K562 (cell line): Measurements from ENCODE around the gene C7. TPM values are rescaled to one million over a fixed set of nuclear protein-coding genes. Genes with fewer than 3 reads are reported as not detected.

ENCODE experiments used
- ATAC-seq: fragments of 200-7000 bp; cut with Tn5 transposase; 3 replicates; pipeline ENCODE4 v1.9.1; 2020; ENCODE audit warnings: moderate library complexity
- BruUV-seq: library from RNA; stranded (reverse); fragments of 400-500 nt; replicated peaks from 2 replicates; lab custom pipeline; 2021; lab: Mats Ljungman, UMichigan
- CTCF ChIA-PET: fragments of 300-600 bp; formaldehyde crosslinking; extraction: SDS; loops from one replicate; lab custom pipeline; 2021; ENCODE audit warnings: low intra/inter-chr PET ratio; lab: Yijun Ruan, JAX
- POLR2A ChIA-PET: fragments of 300-600, 350-650 bp; sonication (Branson Sonifier 250); formaldehyde crosslinking; extraction: SDS; loops from one replicate; lab custom pipeline; 2021; ENCODE audit warnings: antibody characterized with exemption, inconsistent platforms; lab: Yijun Ruan, JAX
- DNase-seq, 4 experiments: peaks; one replicate each; pipeline versions ENCODE4 v3.0.0 to v3.0.0-alpha.2; 2011 to 2018; ENCODE audit warnings: low spot score in 3 of 4, mixed read lengths in 3 of 4; ENCODE audit errors: extremely low read depth in 1 of 4
- FAIRE-seq: peaks from 2 replicates; lab custom pipeline; 2011; peaks lifted over from hg19 to GRCh38; lab: Jason Lieb, UNC
- H2AFZ ChIP-seq: 2 replicates; pipeline ENCODE4 v1.6.0; 2011; ENCODE audit warnings: low read depth, low read length, control low read depth, inconsistent platforms
- H3K27ac ChIP-seq: fragments of 200-600 bp; 3 replicates; pipeline ENCODE4 v1.8.0; 2011; ENCODE audit warnings: low read depth, mild to moderate bottlenecking, control low read depth, inconsistent platforms, low read length, moderate library complexity, mixed read lengths; ENCODE audit errors: extremely low read depth
- H3K27me3 ChIP-seq, 2 experiments: fragments of 300-600 bp in 1 of 2; 2 replicates in 1 of 2; 3 replicates in 1 of 2; pipeline versions ENCODE4 v1.6.0 to v1.8.0; 2011; ENCODE audit warnings: inconsistent platforms in 2 of 2, low read length in 2 of 2, mild to moderate bottlenecking in 1 of 2, mixed read lengths in 1 of 2, moderate library complexity in 1 of 2; ENCODE audit not compliant: control insufficient read depth in 2 of 2, insufficient read depth in 2 of 2
- H3K36me3 ChIP-seq: fragments of 300-600 bp; 3 replicates; pipeline ENCODE4 v1.8.0; 2011; ENCODE audit warnings: mild to moderate bottlenecking, low read length, inconsistent platforms; ENCODE audit not compliant: control insufficient read depth, insufficient read depth
- H3K4me1 ChIP-seq, 2 experiments: fragments of 200-600 bp in 1 of 2; replicated peaks in 1 of 2; 2 replicates in 1 of 2; 3 replicates in 1 of 2; pipeline versions ENCODE4 v1.5.1 to v1.8.0; 2011; ENCODE audit warnings: inconsistent platforms in 2 of 2, low read length in 2 of 2, mild to moderate bottlenecking in 1 of 2, mixed read lengths in 1 of 2, moderate library complexity in 1 of 2; ENCODE audit not compliant: control insufficient read depth in 2 of 2, insufficient read depth in 2 of 2
- H3K4me2 ChIP-seq: 2 replicates; pipeline ENCODE4 v1.6.1; 2011; ENCODE audit warnings: low read length, control low read depth, inconsistent platforms, mixed read lengths; ENCODE audit not compliant: insufficient read depth
- H3K4me3 ChIP-seq: fragments of 200-600 bp; sonication (generic), shearing (Covaris generic); 2 replicates; pipeline ENCODE4 v1.5.1; 2016; ENCODE audit warnings: control low read depth, inconsistent platforms
- H3K79me2 ChIP-seq: fragments of 200-600 bp; 3 replicates; pipeline ENCODE4 v1.8.0; 2011; ENCODE audit warnings: low read length, inconsistent platforms; ENCODE audit not compliant: control insufficient read depth, insufficient read depth
- H3K9ac ChIP-seq, 2 experiments: 2 replicates each; pipeline versions ENCODE4 v1.6.0 to v1.6.1; 2011; ENCODE audit warnings: low read depth in 2 of 2, low read length in 2 of 2, control low read depth in 1 of 2, inconsistent platforms in 1 of 2, mild to moderate bottlenecking in 1 of 2, mixed read lengths in 1 of 2; ENCODE audit not compliant: insufficient read depth in 1 of 2
- H3K9me1 ChIP-seq: one replicate; pipeline ENCODE4 v1.6.0; 2011; ENCODE audit warnings: inconsistent platforms, mild to moderate bottlenecking, low read length, moderate library complexity; ENCODE audit not compliant: control insufficient read depth, insufficient read depth
- H3K9me3 ChIP-seq: replicated peaks from 2 replicates; pipeline ENCODE4 v1.5.1; 2011; ENCODE audit warnings: low read depth, low read length, inconsistent platforms; ENCODE audit not compliant: control insufficient read depth, insufficient read depth
- H4K20me1 ChIP-seq: replicated peaks from 2 replicates; pipeline ENCODE4 v1.6.1; 2011; ENCODE audit warnings: low read length, inconsistent platforms, mixed read lengths; ENCODE audit not compliant: control insufficient read depth, insufficient read depth
- KLF6 ChIP-seq: fragments of 250-450 bp; sonication (Bioruptor Pico); IDR thresholded peaks from 2 replicates; pipeline ENCODE4 v1.4.0; 2020; ENCODE audit warnings: mild to moderate bottlenecking, moderate library complexity, borderline replicate concordance
- RAD51 ChIP-seq: fragments of 450-650 bp; IDR thresholded peaks from 2 replicates; pipeline ENCODE4 v1.7.1; 2016; ENCODE audit warnings: low read depth, mild to moderate bottlenecking, borderline replicate concordance
- RBM14 ChIP-seq: fragments of 200-400 bp; formaldehyde crosslinking; IDR thresholded peaks from 2 replicates; pipeline ENCODE4 v1.6.1; 2018; ENCODE audit warnings: low read depth, mild to moderate bottlenecking, low read length, moderate library complexity, borderline replicate concordance; ENCODE audit not compliant: insufficient read depth
- SMARCB1 ChIP-seq: IDR thresholded peaks from 2 replicates; pipeline ENCODE4 v1.6.1; 2011; ENCODE audit warnings: improper control_type of control experiment, low read depth; ENCODE audit not compliant: insufficient read length
- ZNF174 ChIP-seq: fragments of 250-450 bp; sonication (Bioruptor Pico); IDR thresholded peaks from 2 replicates; pipeline ENCODE4 v1.4.0; 2020; ENCODE audit warnings: mild to moderate bottlenecking
- ZNF24 ChIP-seq: fragments of 450-650 bp; IDR thresholded peaks from 2 replicates; pipeline ENCODE4 v1.6.1; 2016
- ZNF316 ChIP-seq: fragments of 450-650 bp; IDR thresholded peaks from 2 replicates; pipeline ENCODE4 v1.6.1; 2016
- WGBS: fragments of 100-300 bp; shearing (Covaris generic); methylation state at CpG from one replicate; pipeline ENCODE4 v1.1.6; 2016; ENCODE audit warnings: low coverage, mixed read lengths; ENCODE audit not compliant: insufficient coverage; ENCODE audit errors: missing lambda C conversion rate; 5-methylcytosine and 5-hydroxymethylcytosine counted together
- in situ Hi-C: fragments of 300-500 bp; cut with MboI; formaldehyde crosslinking; loops from 4 replicates; pipeline ENCODE4 v1.15.0; 2018; ENCODE audit warnings: inconsistent platforms, mixed read lengths
- intact Hi-C: fragments of 100-400 bp; cut with micrococcal nuclease; formaldehyde crosslinking; loops from 2 replicates; pipeline ENCODE4 v1.14.2; 2022
- polyA plus RNA-seq, 8 experiments: library from polyadenylated mRNA; depleted of rRNA in 4 of 8; stranded (reverse) in 5 of 8; unstranded in 3 of 8; fragments of >200 nt; fragmentation: Nextera tagmentation in 2 of 8; fragmentation: Illumina TruSeq in 1 of 8; extraction: Ambion mirVana in 2 of 8; extraction: Trizol in 1 of 8; gene quantifications; 2 replicates each; pipeline versions ENCODE4 v1.2.1 to v1.2.3, GENCODE V29; 2011 to 2014; ENCODE audit warnings: inconsistent platforms in 1 of 8, missing spikeins in 1 of 8
- total RNA-seq, 7 experiments: library from RNA; depleted of rRNA in 6 of 7; stranded (reverse); fragments of >200 nt in 6 of 7; fragmentation: Illumina TruSeq in 2 of 7; extraction: Trizol in 2 of 7; gene quantifications; 2 replicates each; pipeline versions ENCODE4 v1.2.1 to v1.2.3, GENCODE V29; 2011 to 2021; ENCODE audit warnings: low replicate concordance in 1 of 7
- TF ChIP-seq, protein P1 (sequence below): fragments of 250-450 bp; sonication (Bioruptor Pico); IDR thresholded peaks from 2 replicates; pipeline ENCODE4 v1.4.0; 2020; ENCODE audit warnings: borderline replicate concordance
- TF ChIP-seq, protein P2 (sequence below): fragments of 250-450 bp; sonication (Bioruptor Pico); IDR thresholded peaks from 2 replicates; pipeline ENCODE4 v1.9.0; 2021; ENCODE audit warnings: mild to moderate bottlenecking

C7 gene
- total and polyA plus RNA-seq, 9 of the 15 experiments (the other 6 are each of a cell fraction or from before 2014, with no cell fraction given) = 0.82 TPM; not detected in 8

GRCh38 chr5:41010572-41010971 lies 101.3 kb downstream of the C7 start:
- Histone ChIP-seq H3K9me3 (no peaks in the 10 kb centered on the region), H3K27me3 (no peaks in the 10 kb centered on the region), H3K4me2 (no peak overlapping the region), H3K4me1 (no peaks in the 10 kb centered on the region), H4K20me1 (no peaks in the 10 kb centered on the region), H3K4me3 (no peak overlapping the region), H3K36me3 (no peaks in the 10 kb centered on the region), H2AFZ (no peak overlapping the region), H3K79me2 (no peaks in the 10 kb centered on the region), H3K9me1 (no peaks in the 10 kb centered on the region), H3K27ac (no peak overlapping the region), H3K9ac (no peak overlapping the region)
- DNase-seq = no peak
- POLR2A ChIA-PET = no interaction called here
- in situ Hi-C loops = no loop called here
- BruUV-seq = no TSS peak
- intact Hi-C loops = no loop called here
- TF ChIP-seq RBM14 (no peak), SMARCB1 (no peak), RAD51 (no peak), ZNF174 (no peak), ZNF24 (no peak), KLF6 (CRISPR knock-in tag) (no peak), ZNF316 (no peak)
- TF ChIP-seq, protein P1, sequence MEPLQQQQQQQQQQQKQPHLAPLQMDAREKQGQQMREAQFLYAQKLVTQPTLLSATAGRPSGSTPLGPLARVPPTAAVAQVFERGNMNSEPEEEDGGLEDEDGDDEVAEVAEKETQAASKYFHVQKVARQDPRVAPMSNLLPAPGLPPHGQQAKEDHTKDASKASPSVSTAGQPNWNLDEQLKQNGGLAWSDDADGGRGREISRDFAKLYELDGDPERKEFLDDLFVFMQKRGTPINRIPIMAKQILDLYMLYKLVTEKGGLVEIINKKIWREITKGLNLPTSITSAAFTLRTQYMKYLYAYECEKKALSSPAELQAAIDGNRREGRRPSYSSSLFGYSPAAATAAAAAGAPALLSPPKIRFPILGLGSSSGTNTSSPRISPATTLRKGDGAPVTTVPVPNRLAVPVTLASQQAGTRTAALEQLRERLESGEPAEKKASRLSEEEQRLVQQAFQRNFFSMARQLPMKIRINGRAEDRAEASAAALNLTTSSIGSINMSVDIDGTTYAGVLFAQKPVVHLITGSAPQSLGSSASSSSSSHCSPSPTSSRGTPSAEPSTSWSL (CRISPR knock-in tag) = no peak
- TF ChIP-seq, protein P2, sequence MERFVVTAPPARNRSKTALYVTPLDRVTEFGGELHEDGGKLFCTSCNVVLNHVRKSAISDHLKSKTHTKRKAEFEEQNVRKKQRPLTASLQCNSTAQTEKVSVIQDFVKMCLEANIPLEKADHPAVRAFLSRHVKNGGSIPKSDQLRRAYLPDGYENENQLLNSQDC = no peak
- CTCF ChIA-PET = no interaction called here
- 0% methylated on average over 6 of the region's 6 CpGs for WGBS
- no peak for ATAC-seq
- FAIRE-seq = no peak
